ENCODE results near the gene NBEA. TPM values are rescaled to one million over a fixed set of nuclear protein-coding genes. Genes with fewer than 3 reads are reported as not detected.
"Not testable (repeated sequence)": the region's sequence is repeated elsewhere in the genome, so short reads cannot be mapped to it uniquely, and the experiment has no call there.

NBEA gene
- total RNA-seq, 1 donor from 2014 or later = 19.1 TPM

- DNase-seq = no peak
- intact Hi-C loops (cut with DNase I) = no loop called here
- ATAC-seq (ENCODE audit: poor library complexity) = no peak
Measured at GRCh38 chr13:35343417-35343816, 401.3 kb downstream of the NBEA start.

GRCh38 chr13:35345992-35346391 lies 403.9 kb downstream of the NBEA start:
- DNase-seq (no peak), ATAC-seq (ENCODE audit: poor library complexity) (no peak)
- intact Hi-C loops (cut with DNase I) = no loop called here

GRCh38 chr13:35346494-35346893 lies 404.4 kb downstream of the NBEA start:
- DNase-seq (no peak), ATAC-seq (ENCODE audit: poor library complexity) (no peak)
- intact Hi-C loops (cut with DNase I) = no loop called here

- DNase-seq (no peak), ATAC-seq (ENCODE audit: poor library complexity) (no peak)
- intact Hi-C loops (cut with DNase I) = no loop called here
Measured at GRCh38 chr13:35347679-35348205, 405.7 kb downstream of the NBEA start.

- DNase-seq (no peak), ATAC-seq (ENCODE audit: poor library complexity) (no peak)
- intact Hi-C loops (cut with DNase I) = no loop called here
Measured at GRCh38 chr13:35349052-35349451, 407.0 kb downstream of the NBEA start.

- no peak for DNase-seq
- peak; percentile 71 for ATAC-seq (ENCODE audit: poor library complexity)
- intact Hi-C loops (cut with DNase I) = no loop called here
Measured at GRCh38 chr13:35349673-35350278, 407.7 kb downstream of the NBEA start.

GRCh38 chr13:35354285-35354684 lies 412.2 kb downstream of the NBEA start:
- intact Hi-C loops (cut with DNase I) = no loop called here
- DNase-seq (no peak), ATAC-seq (ENCODE audit: poor library complexity) (no peak)

- no peak for DNase-seq
- intact Hi-C loops (cut with DNase I) = no loop called here
- ATAC-seq (ENCODE audit: poor library complexity) = no peak
Measured at GRCh38 chr13:35354882-35355281, 412.8 kb downstream of the NBEA start.

GRCh38 chr13:35356572-35356971 lies 414.5 kb downstream of the NBEA start:
- DNase-seq (no peak), ATAC-seq (ENCODE audit: poor library complexity) (no peak)
- intact Hi-C loops (cut with DNase I) = no loop called here

GRCh38 chr13:35365883-35366282 lies 423.8 kb downstream of the NBEA start:
- ATAC-seq (ENCODE audit: poor library complexity) = no peak
- intact Hi-C loops (cut with DNase I) = no loop called here

GRCh38 chr13:35367586-35367985 lies 425.5 kb downstream of the NBEA start:
- ATAC-seq (ENCODE audit: poor library complexity) (no peak), DNase-seq (no peak)
- intact Hi-C loops (cut with DNase I) = no loop called here

More at GRCh38 chr13:35365883-35366282, 423.8 kb downstream of the NBEA start:
- no peak for DNase-seq

GRCh38 chr13:35378939-35379338 lies 436.9 kb downstream of the NBEA start:
- DNase-seq (no peak), ATAC-seq (ENCODE audit: poor library complexity) (peak; percentile 31)
- intact Hi-C loops (cut with DNase I) = no loop called here

- no peak for DNase-seq
- intact Hi-C loops (cut with DNase I) = no loop called here
Measured at GRCh38 chr13:35379663-35380062, 437.6 kb downstream of the NBEA start.

GRCh38 chr13:35387682-35388250 lies 445.7 kb downstream of the NBEA start:
- intact Hi-C loops (cut with DNase I) = no loop called here

More at GRCh38 chr13:35379663-35380062, 437.6 kb downstream of the NBEA start:
- ATAC-seq (ENCODE audit: poor library complexity) = peak; percentile 61

GRCh38 chr13:35388441-35389355 lies 446.6 kb downstream of the NBEA start:
- ATAC-seq (ENCODE audit: poor library complexity) (peak; percentile 25), DNase-seq (no peak)
- intact Hi-C loops (cut with DNase I) = no loop called here

More at GRCh38 chr13:35387682-35388250, 445.7 kb downstream of the NBEA start:
- ATAC-seq (ENCODE audit: poor library complexity) = no peak
- DNase-seq = no peak

GRCh38 chr13:35389535-35389934 lies 447.5 kb downstream of the NBEA start:
- no peak for DNase-seq
- intact Hi-C loops (cut with DNase I) = no loop called here
- no peak for ATAC-seq (ENCODE audit: poor library complexity)

- intact Hi-C loops (cut with DNase I) = no loop called here
- ATAC-seq (ENCODE audit: poor library complexity) = no peak
- DNase-seq = no peak
Measured at GRCh38 chr13:35392768-35393167, 450.7 kb downstream of the NBEA start.

GRCh38 chr13:35393886-35394285 lies 451.8 kb downstream of the NBEA start:
- no peak for DNase-seq
- ATAC-seq (ENCODE audit: poor library complexity) = no peak
- intact Hi-C loops (cut with DNase I) = no loop called here

GRCh38 chr13:35408285-35408684 lies 466.2 kb downstream of the NBEA start:
- ATAC-seq (ENCODE audit: poor library complexity); DNase-seq; intact Hi-C loops (cut with DNase I): not testable (repeated sequence)

Measured in Right ventricle myocardium superior (tissue), 1 donor.